ENCODE data around the gene TET1. TPM values are rescaled to one million over a fixed set of nuclear protein-coding genes. Genes with fewer than 3 reads are reported as not detected.

Gene TET1
- total and polyA plus RNA-seq, 2 of the 13 experiments (the other 11 are each of a cell fraction or from before 2014, with no cell fraction given) = 6.9 to 7.3 TPM

DNA sequence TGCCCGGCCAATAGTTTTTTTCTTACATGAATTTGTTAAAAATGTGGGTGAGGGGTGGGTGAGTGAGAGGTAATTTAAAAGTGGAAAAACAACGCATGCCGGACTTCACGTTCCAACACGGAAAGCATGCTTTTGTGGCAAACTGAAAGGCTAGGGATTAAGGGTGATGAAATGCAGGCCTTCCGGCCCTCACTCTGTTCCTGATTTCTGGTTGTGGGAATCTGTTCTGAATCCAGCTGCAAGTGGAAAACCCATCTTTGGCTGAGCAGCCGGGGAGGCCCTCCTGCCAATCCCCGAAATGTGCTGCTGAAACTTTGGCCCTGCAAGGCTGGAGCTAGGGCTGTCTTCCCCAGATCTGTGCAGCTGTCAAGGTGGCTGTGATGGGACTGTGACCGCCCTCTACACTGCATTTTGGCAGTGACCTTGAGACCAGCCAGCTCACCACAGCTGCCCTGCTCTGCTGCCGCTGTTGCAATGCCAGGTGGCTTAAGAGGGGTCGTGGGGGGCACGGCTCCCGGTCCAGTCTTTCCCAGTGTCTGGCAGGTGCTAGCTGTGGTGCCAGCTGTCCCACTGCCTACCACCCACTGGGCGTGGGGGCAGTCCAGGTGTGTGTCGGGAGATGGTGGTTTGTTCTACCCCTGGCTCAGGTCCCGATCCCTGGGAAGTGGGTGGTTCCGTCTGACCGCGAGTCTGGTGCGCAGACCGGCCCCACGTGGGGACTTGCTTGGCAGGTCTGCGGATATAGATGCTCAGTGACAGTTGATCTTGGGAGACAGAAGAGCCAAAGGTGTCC lies 39.0 kb downstream of the TET1 start (continued):
- TF ChIP-seq, protein P1, sequence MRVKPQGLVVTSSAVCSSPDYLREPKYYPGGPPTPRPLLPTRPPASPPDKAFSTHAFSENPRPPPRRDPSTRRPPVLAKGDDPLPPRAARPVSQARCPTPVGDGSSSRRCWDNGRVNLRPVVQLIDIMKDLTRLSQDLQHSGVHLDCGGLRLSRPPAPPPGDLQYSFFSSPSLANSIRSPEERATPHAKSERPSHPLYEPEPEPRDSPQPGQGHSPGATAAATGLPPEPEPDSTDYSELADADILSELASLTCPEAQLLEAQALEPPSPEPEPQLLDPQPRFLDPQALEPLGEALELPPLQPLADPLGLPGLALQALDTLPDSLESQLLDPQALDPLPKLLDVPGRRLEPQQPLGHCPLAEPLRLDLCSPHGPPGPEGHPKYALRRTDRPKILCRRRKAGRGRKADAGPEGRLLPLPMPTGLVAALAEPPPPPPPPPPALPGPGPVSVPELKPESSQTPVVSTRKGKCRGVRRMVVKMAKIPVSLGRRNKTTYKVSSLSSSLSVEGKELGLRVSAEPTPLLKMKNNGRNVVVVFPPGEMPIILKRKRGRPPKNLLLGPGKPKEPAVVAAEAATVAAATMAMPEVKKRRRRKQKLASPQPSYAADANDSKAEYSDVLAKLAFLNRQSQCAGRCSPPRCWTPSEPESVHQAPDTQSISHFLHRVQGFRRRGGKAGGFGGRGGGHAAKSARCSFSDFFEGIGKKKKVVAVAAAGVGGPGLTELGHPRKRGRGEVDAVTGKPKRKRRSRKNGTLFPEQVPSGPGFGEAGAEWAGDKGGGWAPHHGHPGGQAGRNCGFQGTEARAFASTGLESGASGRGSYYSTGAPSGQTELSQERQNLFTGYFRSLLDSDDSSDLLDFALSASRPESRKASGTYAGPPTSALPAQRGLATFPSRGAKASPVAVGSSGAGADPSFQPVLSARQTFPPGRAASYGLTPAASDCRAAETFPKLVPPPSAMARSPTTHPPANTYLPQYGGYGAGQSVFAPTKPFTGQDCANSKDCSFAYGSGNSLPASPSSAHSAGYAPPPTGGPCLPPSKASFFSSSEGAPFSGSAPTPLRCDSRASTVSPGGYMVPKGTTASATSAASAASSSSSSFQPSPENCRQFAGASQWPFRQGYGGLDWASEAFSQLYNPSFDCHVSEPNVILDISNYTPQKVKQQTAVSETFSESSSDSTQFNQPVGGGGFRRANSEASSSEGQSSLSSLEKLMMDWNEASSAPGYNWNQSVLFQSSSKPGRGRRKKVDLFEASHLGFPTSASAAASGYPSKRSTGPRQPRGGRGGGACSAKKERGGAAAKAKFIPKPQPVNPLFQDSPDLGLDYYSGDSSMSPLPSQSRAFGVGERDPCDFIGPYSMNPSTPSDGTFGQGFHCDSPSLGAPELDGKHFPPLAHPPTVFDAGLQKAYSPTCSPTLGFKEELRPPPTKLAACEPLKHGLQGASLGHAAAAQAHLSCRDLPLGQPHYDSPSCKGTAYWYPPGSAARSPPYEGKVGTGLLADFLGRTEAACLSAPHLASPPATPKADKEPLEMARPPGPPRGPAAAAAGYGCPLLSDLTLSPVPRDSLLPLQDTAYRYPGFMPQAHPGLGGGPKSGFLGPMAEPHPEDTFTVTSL (CRISPR knock-in tag; IDR thresholded peaks at IDR 0.05; ENCODE audit: borderline replicate concordance) = peak; percentile 49; the same call in 1 of the 2 replicates
- no peak for TF ChIP-seq RFX1 (IDR thresholded peaks at IDR 0.05)
- no peak for TF ChIP-seq ZNF207 (IDR thresholded peaks at IDR 0.05; ENCODE audit: borderline replicate concordance)
- TF ChIP-seq ZNF552 (CRISPR knock-in tag; IDR thresholded peaks at IDR 0.05; ENCODE audit: borderline replicate concordance) = no peak
- TF ChIP-seq KDM3A (CRISPR knock-in tag; IDR thresholded peaks at IDR 0.05; ENCODE audit: low read depth) = no peak
- no peak for TF ChIP-seq FOXM1 (CRISPR knock-in tag; IDR thresholded peaks at IDR 0.05)
- no peak for TF ChIP-seq CENPX (CRISPR knock-in tag; IDR thresholded peaks at IDR 0.05)
- TF ChIP-seq ZNF839 (CRISPR knock-in tag; IDR thresholded peaks at IDR 0.05; ENCODE audit: borderline replicate concordance) = peak; percentile 72; the same call in 1 of the 2 replicates
- peak; percentile 30; the same call in 1 of the 2 replicates for TF ChIP-seq PHF21A (CRISPR knock-in tag; IDR thresholded peaks at IDR 0.05)
- TF ChIP-seq REPIN1 (CRISPR knock-in tag; IDR thresholded peaks at IDR 0.05; ENCODE audit: borderline replicate concordance, low read depth) = no peak
- TF ChIP-seq, protein P2, sequence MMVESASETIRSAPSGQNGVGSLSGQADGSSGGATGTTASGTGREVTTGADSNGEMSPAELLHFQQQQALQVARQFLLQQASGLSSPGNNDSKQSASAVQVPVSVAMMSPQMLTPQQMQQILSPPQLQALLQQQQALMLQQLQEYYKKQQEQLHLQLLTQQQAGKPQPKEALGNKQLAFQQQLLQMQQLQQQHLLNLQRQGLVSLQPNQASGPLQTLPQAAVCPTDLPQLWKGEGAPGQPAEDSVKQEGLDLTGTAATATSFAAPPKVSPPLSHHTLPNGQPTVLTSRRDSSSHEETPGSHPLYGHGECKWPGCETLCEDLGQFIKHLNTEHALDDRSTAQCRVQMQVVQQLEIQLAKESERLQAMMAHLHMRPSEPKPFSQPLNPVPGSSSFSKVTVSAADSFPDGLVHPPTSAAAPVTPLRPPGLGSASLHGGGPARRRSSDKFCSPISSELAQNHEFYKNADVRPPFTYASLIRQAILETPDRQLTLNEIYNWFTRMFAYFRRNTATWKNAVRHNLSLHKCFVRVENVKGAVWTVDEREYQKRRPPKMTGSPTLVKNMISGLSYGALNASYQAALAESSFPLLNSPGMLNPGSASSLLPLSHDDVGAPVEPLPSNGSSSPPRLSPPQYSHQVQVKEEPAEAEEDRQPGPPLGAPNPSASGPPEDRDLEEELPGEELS (CRISPR knock-in tag; IDR thresholded peaks at IDR 0.05) = peak; percentile 22; the same call in 1 of the 2 replicates
- TF ChIP-seq, protein P3, sequence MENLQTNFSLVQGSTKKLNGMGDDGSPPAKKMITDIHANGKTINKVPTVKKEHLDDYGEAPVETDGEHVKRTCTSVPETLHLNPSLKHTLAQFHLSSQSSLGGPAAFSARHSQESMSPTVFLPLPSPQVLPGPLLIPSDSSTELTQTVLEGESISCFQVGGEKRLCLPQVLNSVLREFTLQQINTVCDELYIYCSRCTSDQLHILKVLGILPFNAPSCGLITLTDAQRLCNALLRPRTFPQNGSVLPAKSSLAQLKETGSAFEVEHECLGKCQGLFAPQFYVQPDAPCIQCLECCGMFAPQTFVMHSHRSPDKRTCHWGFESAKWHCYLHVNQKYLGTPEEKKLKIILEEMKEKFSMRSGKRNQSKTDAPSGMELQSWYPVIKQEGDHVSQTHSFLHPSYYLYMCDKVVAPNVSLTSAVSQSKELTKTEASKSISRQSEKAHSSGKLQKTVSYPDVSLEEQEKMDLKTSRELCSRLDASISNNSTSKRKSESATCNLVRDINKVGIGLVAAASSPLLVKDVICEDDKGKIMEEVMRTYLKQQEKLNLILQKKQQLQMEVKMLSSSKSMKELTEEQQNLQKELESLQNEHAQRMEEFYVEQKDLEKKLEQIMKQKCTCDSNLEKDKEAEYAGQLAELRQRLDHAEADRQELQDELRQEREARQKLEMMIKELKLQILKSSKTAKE (CRISPR knock-in tag; IDR thresholded peaks at IDR 0.05; ENCODE audit: borderline replicate concordance) = peak; percentile 43; the same call in 1 of the 2 replicates
- 0 out of 2 replicates have a peak, but pooled peaks have one; percentile 49 for TF ChIP-seq RFXAP (CRISPR knock-in tag; IDR thresholded peaks at IDR 0.05; ENCODE audit: borderline replicate concordance)
- 0 out of 3 replicates have a peak, but pooled peaks have one; percentile 11 for TF ChIP-seq MXI1 (IDR thresholded peaks at IDR 0.05; ENCODE audit: borderline replicate concordance, low read depth, low read length)
- no peak for TF ChIP-seq MAFK (conservative IDR thresholded peaks at IDR 0.05 in 1 of 2, IDR thresholded peaks at IDR 0.05 in 1 of 2; ENCODE audit: low read length in 2 of 2)
- no peak for TF ChIP-seq HCFC1 (IDR thresholded peaks at IDR 0.05; ENCODE audit: low read depth, low read length)
- TF ChIP-seq CBFB (CRISPR knock-in tag; IDR thresholded peaks at IDR 0.05) = 0 out of 2 replicates have a peak, but pooled peaks have one; percentile 49

Measured in HepG2 (cell line).